HepG2 (cell line): ENCODE results near the gene PPP1R13B. TPM values are rescaled to one million over a fixed set of nuclear protein-coding genes. Genes with fewer than 3 reads are reported as not detected.

Experiments used
- DNMT1 ChIP-seq: sonication (generic); formaldehyde crosslinking; IDR thresholded peaks from 2 replicates; pipeline ENCODE4 v1.5.1; 2020; ENCODE audit warnings: mild to moderate bottlenecking, missing genetic modification reagents
- FOXA3 ChIP-seq: IDR thresholded peaks from 2 replicates; pipeline ENCODE4 v1.6.1; 2016; ENCODE audit warnings: missing genetic modification reagents, missing compliant biosample characterization
- HNRNPL ChIP-seq: fragments of 200-400 bp; formaldehyde crosslinking; IDR thresholded peaks from 2 replicates; pipeline ENCODE4 v1.6.1; 2017; ENCODE audit warnings: mild to moderate bottlenecking, low read depth, low read length
- MXD1 ChIP-seq: sonication (generic); formaldehyde crosslinking; IDR thresholded peaks from 2 replicates; pipeline ENCODE4 v1.4.0; 2020; ENCODE audit warnings: mild to moderate bottlenecking, missing genetic modification reagents
- NFRKB ChIP-seq: fragments of 450-650 bp; IDR thresholded peaks from 2 replicates; pipeline ENCODE4 v1.6.1; 2017
- NFYB ChIP-seq: sonication (generic); formaldehyde crosslinking; IDR thresholded peaks from 2 replicates; pipeline ENCODE4 v1.4.0; 2020; ENCODE audit warnings: missing genetic modification reagents
- PRPF4 ChIP-seq: fragments of 200-400 bp; formaldehyde crosslinking; IDR thresholded peaks from 2 replicates; pipeline ENCODE4 v1.6.1; 2016; ENCODE audit warnings: low read length, low read depth; ENCODE audit not compliant: poor library complexity, severe bottlenecking
- SIN3A ChIP-seq: IDR thresholded peaks from 2 replicates; pipeline ENCODE4 v1.6.1; 2011; ENCODE audit warnings: low read depth, mild to moderate bottlenecking, control low read depth, low read length, borderline replicate concordance
- ZNF17 ChIP-seq: sonication (generic); formaldehyde crosslinking; IDR thresholded peaks from 2 replicates; pipeline ENCODE4 v1.5.0; 2020; ENCODE audit warnings: mild to moderate bottlenecking, missing genetic modification reagents
- ZNF275 ChIP-seq: sonication (generic); formaldehyde crosslinking; IDR thresholded peaks from 2 replicates; pipeline ENCODE4 v1.8.0; 2022; ENCODE audit warnings: missing genetic modification reagents, mild to moderate bottlenecking, inconsistent platforms, borderline replicate concordance
- ZNF296 ChIP-seq: sonication (generic); formaldehyde crosslinking; conservative IDR thresholded peaks from 2 replicates; pipeline ENCODE4 v1.5.0; 2020; ENCODE audit warnings: mild to moderate bottlenecking, missing genetic modification reagents
- ZNF30 ChIP-seq: sonication (generic); formaldehyde crosslinking; IDR thresholded peaks from 2 replicates; pipeline ENCODE4 v1.5.0; 2020; ENCODE audit warnings: mild to moderate bottlenecking, missing genetic modification reagents
- ZNF343 ChIP-seq: sonication (generic); formaldehyde crosslinking; IDR thresholded peaks from 2 replicates; pipeline ENCODE4 v1.4.0; 2020; ENCODE audit warnings: mild to moderate bottlenecking, missing genetic modification reagents
- ZNF430 ChIP-seq: sonication (generic); formaldehyde crosslinking; IDR thresholded peaks from 2 replicates; pipeline ENCODE4 v1.9.0; 2021; ENCODE audit warnings: mild to moderate bottlenecking, missing genetic modification reagents
- ZNF530 ChIP-seq: sonication (generic); formaldehyde crosslinking; IDR thresholded peaks from 2 replicates; pipeline ENCODE4 v1.5.0; 2020; ENCODE audit warnings: low read depth, mild to moderate bottlenecking, missing genetic modification reagents
- ZSCAN22 ChIP-seq: sonication (generic); formaldehyde crosslinking; IDR thresholded peaks from 2 replicates; pipeline ENCODE4 v1.4.0; 2020; ENCODE audit warnings: mild to moderate bottlenecking, missing genetic modification reagents
- polyA plus RNA-seq, 8 experiments: library from polyadenylated mRNA; depleted of rRNA in 3 of 8; stranded (reverse) in 7 of 8; unstranded in 1 of 8; fragments of >200 nt; fragmentation: Illumina TruSeq in 4 of 8; extraction: Trizol in 4 of 8; gene quantifications; 2 replicates each; pipeline versions ENCODE4 v1.2.1 to v1.2.3, GENCODE V29; 2011 to 2016; ENCODE audit warnings: low read depth in 4 of 8, missing spikeins in 1 of 8, mixed read lengths in 1 of 8; ENCODE audit not compliant: insufficient read depth in 1 of 8
- total RNA-seq, 5 experiments: library from RNA; depleted of rRNA; stranded (reverse); fragments of >200 nt; fragmentation: Illumina TruSeq; extraction: Trizol; gene quantifications; 2 replicates each; pipeline ENCODE4 v1.2.3, GENCODE V29; 2016; ENCODE audit warnings: low read depth in 1 of 5
- TF ChIP-seq, protein P1 (sequence below), 2 experiments: fragments of 450-650 bp in 1 of 2; sonication (generic) in 1 of 2; formaldehyde crosslinking in 1 of 2; IDR thresholded peaks; 2 replicates each; pipeline versions ENCODE4 v1.6.1 to v1.8.0; 2016 to 2022; ENCODE audit warnings: antibody characterized with exemption in 1 of 2, mild to moderate bottlenecking in 1 of 2, missing genetic modification reagents in 1 of 2
- TF ChIP-seq, protein P2 (sequence below): sonication (generic); formaldehyde crosslinking; conservative IDR thresholded peaks from 2 replicates; pipeline ENCODE4 v1.4.0; 2020; ENCODE audit warnings: missing genetic modification reagents

PPP1R13B gene
- total and polyA plus RNA-seq, 2 of the 13 experiments (the other 11 are each of a cell fraction or from before 2014, with no cell fraction given), result 4.6 to 9.4 TPM

- TF ChIP-seq, protein P1, sequence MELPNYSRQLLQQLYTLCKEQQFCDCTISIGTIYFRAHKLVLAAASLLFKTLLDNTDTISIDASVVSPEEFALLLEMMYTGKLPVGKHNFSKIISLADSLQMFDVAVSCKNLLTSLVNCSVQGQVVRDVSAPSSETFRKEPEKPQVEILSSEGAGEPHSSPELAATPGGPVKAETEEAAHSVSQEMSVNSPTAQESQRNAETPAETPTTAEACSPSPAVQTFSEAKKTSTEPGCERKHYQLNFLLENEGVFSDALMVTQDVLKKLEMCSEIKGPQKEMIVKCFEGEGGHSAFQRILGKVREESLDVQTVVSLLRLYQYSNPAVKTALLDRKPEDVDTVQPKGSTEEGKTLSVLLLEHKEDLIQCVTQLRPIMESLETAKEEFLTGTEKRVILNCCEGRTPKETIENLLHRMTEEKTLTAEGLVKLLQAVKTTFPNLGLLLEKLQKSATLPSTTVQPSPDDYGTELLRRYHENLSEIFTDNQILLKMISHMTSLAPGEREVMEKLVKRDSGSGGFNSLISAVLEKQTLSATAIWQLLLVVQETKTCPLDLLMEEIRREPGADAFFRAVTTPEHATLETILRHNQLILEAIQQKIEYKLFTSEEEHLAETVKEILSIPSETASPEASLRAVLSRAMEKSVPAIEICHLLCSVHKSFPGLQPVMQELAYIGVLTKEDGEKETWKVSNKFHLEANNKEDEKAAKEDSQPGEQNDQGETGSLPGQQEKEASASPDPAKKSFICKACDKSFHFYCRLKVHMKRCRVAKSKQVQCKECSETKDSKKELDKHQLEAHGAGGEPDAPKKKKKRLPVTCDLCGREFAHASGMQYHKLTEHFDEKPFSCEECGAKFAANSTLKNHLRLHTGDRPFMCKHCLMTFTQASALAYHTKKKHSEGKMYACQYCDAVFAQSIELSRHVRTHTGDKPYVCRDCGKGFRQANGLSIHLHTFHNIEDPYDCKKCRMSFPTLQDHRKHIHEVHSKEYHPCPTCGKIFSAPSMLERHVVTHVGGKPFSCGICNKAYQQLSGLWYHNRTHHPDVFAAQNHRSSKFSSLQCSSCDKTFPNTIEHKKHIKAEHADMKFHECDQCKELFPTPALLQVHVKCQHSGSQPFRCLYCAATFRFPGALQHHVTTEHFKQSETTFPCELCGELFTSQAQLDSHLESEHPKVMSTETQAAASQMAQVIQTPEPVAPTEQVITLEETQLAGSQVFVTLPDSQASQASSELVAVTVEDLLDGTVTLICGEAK (IDR thresholded peaks at IDR 0.05), result no peak
- TF ChIP-seq, protein P1 (CRISPR knock-in tag; IDR thresholded peaks at IDR 0.05), result no peak
- TF ChIP-seq ZNF296 (CRISPR knock-in tag) (no peak), NFYB (peak; percentile 92), ZNF17 (CRISPR knock-in tag) (no peak), ZNF530 (CRISPR knock-in tag) (no peak), HNRNPL (no peak), ZNF343 (CRISPR knock-in tag) (no peak), ZSCAN22 (CRISPR knock-in tag) (no peak), DNMT1 (no peak), FOXA3 (CRISPR knock-in tag) (0 out of 2 replicates have a peak, but pooled peaks have one; percentile 9), ZNF30 (no peak), NFRKB (no peak), PRPF4 (no peak), ZNF430 (no peak), SIN3A (0 out of 2 replicates have a peak, but pooled peaks have one; percentile 50), ZNF275 (no peak), MXD1 (CRISPR knock-in tag) (no peak)
- TF ChIP-seq, protein P2, sequence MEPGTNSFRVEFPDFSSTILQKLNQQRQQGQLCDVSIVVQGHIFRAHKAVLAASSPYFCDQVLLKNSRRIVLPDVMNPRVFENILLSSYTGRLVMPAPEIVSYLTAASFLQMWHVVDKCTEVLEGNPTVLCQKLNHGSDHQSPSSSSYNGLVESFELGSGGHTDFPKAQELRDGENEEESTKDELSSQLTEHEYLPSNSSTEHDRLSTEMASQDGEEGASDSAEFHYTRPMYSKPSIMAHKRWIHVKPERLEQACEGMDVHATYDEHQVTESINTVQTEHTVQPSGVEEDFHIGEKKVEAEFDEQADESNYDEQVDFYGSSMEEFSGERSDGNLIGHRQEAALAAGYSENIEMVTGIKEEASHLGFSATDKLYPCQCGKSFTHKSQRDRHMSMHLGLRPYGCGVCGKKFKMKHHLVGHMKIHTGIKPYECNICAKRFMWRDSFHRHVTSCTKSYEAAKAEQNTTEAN (CRISPR knock-in tag), result no peak
Measured at GRCh38 chr14:103862393-103862782, 15.0 kb upstream of the PPP1R13B start (continued).
